Activated naive CD8-positive, alpha-beta T cell (primary cell): Measurements from ENCODE around the gene ASCC1.
"Not testable (repeated sequence)": the region's sequence is repeated elsewhere in the genome, so short reads cannot be mapped to it uniquely, and the experiment has no call there.

Experiments
- H3K27ac Mint-ChIP-seq: one replicate; pipeline ENCODE4 v1.8.0; 2021; ENCODE audit warnings: mixed read lengths
- H3K27me3 Mint-ChIP-seq: one replicate; pipeline ENCODE4 v1.8.0; 2021; ENCODE audit warnings: mixed read lengths
- H3K36me3 Mint-ChIP-seq: one replicate; pipeline ENCODE4 v1.8.0; 2021; ENCODE audit warnings: mixed read lengths
- H3K4me1 Mint-ChIP-seq: one replicate; pipeline ENCODE4 v1.8.0; 2021; ENCODE audit warnings: low read depth, mixed read lengths
- H3K4me3 Mint-ChIP-seq: one replicate; pipeline ENCODE4 v1.8.0; 2021; ENCODE audit warnings: mild to moderate bottlenecking, mixed read lengths
- H3K9me3 Mint-ChIP-seq: one replicate; pipeline ENCODE4 v1.8.0; 2021; ENCODE audit warnings: low read depth, mixed read lengths

The ASCC1 gene

GRCh38 chr10:72254813-72255568 is 38.9 kb upstream of the ASCC1 start:
- H3K36me3 Mint-ChIP-seq, result no peaks in the 10 kb centered on the region
- peak overlapping the region; percentile 61 for H3K4me3 Mint-ChIP-seq
- no peaks in the 10 kb centered on the region for H3K9me3 Mint-ChIP-seq
- peaks cover 75% of the 10 kb centered on the region for H3K4me1 Mint-ChIP-seq
- peak overlapping the region; percentile 90 for H3K27ac Mint-ChIP-seq
- H3K27me3 Mint-ChIP-seq, result no peaks in the 10 kb centered on the region

DNA sequence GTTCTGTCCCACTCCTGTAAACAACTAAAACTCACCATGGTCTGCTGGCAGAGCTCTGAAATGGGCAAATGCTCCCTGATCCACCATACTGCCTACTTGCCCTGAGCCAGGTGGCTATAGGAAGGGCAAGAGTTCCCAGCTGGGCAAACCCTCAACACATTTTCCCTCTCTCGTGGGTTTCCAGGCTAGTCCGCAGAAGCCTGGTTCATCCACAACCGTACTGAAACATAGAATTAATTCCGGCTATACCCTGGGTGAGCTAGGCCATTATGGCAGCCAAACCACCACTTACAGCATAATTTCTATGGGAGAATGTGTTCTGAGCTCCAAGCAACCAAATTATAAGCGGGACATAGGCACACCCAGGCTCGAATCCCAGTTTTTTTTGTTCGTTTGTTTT is 37.5 kb upstream of the ASCC1 start:
- peaks cover 71% of the 10 kb centered on the region for H3K4me1 Mint-ChIP-seq
- H3K27me3 Mint-ChIP-seq, result no peaks in the 10 kb centered on the region
- no peaks in the 10 kb centered on the region for H3K36me3 Mint-ChIP-seq
- peak overlapping the region; percentile 51 for H3K27ac Mint-ChIP-seq
- H3K9me3 Mint-ChIP-seq, result no peaks in the 10 kb centered on the region
- no peak overlapping the region for H3K4me3 Mint-ChIP-seq

- no peaks in the 10 kb centered on the region for H3K36me3 Mint-ChIP-seq
- no peaks in the 10 kb centered on the region for H3K27me3 Mint-ChIP-seq
- no peak overlapping the region for H3K4me3 Mint-ChIP-seq
- H3K4me1 Mint-ChIP-seq, result peaks cover 73% of the 10 kb centered on the region
- H3K9me3 Mint-ChIP-seq, result no peaks in the 10 kb centered on the region
- H3K27ac Mint-ChIP-seq, result peak overlapping the region; percentile 51
Observed at GRCh38 chr10:72252972-72253371, 36.9 kb upstream of the ASCC1 start.

- H3K9me3 Mint-ChIP-seq, result no peaks in the 10 kb centered on the region
- H3K4me1 Mint-ChIP-seq, result peaks cover 74% of the 10 kb centered on the region
- H3K4me3 Mint-ChIP-seq, result peak overlapping the region; percentile 27
- no peaks in the 10 kb centered on the region for H3K36me3 Mint-ChIP-seq
- H3K27ac Mint-ChIP-seq, result peak overlapping the region; percentile 61
- no peaks in the 10 kb centered on the region for H3K27me3 Mint-ChIP-seq
Observed at GRCh38 chr10:72251635-72252034, 35.6 kb upstream of the ASCC1 start.

DNA sequence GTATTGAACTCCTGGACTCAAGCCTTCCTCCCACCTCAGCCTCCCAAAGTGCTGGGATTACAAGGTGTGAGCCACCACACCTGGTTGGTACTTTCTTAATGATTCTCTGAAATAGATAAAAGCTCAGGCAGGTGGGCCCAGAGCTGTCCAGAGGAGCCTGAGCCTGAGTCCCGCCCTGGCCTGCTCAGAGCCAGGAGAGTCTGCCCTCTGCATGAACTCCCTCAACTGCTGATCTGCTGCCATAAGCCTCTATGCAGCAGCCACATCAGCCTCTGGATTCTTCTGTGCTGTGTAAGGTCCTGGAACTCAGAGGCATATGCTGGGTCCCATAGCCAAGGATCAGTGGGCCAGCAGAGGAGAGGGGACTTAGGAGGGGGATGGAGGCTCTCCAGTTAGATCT is 34.6 kb upstream of the ASCC1 start:
- no peak overlapping the region for H3K4me3 Mint-ChIP-seq
- no peaks in the 10 kb centered on the region for H3K36me3 Mint-ChIP-seq
- H3K9me3 Mint-ChIP-seq, result no peaks in the 10 kb centered on the region
- no peaks in the 10 kb centered on the region for H3K27me3 Mint-ChIP-seq
- peak overlapping the region; percentile 75 for H3K27ac Mint-ChIP-seq
- H3K4me1 Mint-ChIP-seq, result peaks cover 76% of the 10 kb centered on the region

DNA sequence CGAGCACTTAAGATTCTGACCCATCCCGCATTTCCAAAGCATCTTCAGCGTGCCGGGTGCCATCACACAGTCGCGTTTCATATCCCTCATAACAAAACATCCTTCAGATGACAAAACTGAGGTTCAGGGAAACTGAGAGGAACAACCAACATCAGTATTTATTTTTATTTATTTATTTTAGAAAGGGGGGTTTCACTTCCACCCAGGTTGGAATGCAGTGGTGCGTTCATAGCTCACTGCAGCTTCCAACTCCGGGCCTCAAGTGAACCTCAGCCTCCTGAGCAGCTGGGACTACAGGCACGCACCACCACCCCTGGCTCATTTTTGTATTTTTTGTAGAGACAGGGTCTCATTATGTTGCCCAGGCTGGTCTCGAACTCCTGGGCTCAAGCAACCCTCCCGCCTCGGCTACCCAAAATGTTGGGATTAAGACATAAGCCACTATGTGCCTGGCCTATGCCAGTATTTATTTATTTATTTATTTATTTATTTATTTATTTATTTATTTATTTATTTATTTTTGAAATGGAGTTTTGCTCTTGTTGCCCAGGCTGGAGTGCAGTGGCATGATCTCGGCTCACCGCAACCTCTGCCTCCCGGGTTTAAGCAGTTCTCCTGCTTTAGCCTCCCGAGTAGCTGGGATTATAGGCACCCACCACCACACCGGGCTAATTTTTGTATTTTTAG is 33.2 kb upstream of the ASCC1 start:
- Mint-ChIP-seq H3K4me3 (peak overlapping the region; percentile 81), H3K27ac (peak overlapping the region; percentile 94), H3K4me1 (peaks cover 76% of the 10 kb centered on the region)
- H3K36me3 Mint-ChIP-seq, H3K27me3 Mint-ChIP-seq, H3K9me3 Mint-ChIP-seq: not testable (repeated sequence)

DNA sequence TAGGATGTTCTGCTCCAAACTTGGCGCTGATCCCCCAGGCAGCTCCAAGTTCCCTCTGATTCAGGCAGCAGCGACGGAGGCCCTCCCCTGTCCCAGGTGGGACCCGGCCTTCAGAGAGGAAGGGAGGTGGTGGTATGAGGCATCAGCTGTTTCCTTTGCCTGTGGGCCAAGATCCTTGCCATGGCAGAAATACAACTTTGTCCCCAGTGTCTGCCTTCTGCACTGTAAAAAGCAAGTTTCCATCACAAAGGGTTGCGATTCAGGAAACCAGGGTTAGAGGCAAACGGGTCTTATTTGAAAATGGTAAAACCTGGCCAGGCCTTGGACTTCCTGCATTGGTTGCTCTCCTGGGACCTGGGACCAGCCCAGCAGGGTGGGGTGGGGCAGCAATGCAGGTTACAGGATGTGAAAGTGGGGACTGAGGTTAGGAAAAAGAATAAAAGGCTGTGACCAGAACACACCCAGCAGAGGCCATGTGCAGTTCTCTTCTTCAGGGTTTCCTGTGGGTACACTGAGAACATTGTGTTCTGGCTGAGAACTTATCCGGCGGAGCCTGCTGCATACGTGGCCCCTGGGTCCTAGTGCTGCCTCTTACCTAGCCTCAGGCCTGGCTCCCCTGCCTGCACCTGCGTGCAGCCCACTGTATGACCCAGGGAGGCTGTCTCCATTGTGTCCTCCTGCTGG is 32.5 kb upstream of the ASCC1 start:
- H3K27me3 Mint-ChIP-seq, result no peaks in the 10 kb centered on the region
- no peaks in the 10 kb centered on the region for H3K36me3 Mint-ChIP-seq
- H3K27ac Mint-ChIP-seq, result peak overlapping the region; percentile 94
- H3K9me3 Mint-ChIP-seq, result no peaks in the 10 kb centered on the region
- H3K4me3 Mint-ChIP-seq, result peak overlapping the region; percentile 81
- peaks cover 81% of the 10 kb centered on the region for H3K4me1 Mint-ChIP-seq

DNA sequence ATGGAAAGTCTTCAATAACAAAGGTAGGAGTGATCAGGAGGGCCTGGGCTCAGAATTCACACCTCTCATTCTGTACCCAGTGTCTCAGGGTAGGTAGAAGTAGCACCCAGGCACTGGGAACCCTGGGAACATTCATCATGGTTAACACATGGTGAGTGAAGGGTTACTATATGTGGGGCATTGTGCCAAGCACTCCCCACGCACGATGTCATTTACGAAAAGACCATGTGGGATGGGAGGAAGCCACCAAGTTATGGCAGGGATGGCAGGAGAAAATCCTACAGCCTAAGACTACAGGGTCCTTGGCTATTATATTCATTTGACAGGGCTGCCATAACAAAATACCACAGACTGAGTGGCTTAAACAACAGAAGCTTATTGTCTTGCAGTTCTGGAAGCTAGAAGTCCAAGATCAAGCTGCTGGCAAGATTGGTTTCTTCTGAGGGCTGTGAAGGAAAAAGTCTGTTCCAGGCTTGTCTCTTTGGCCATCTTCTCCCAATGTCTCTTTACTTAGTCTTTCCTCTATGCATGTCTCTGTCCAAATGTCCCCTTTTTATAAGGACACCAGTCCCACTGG is 30.0 kb upstream of the ASCC1 start:
- no peak overlapping the region for H3K4me3 Mint-ChIP-seq

GRCh38 chr10:72244573-72245038 is 28.5 kb upstream of the ASCC1 start:
- no peaks in the 10 kb centered on the region for H3K9me3 Mint-ChIP-seq
- peak overlapping the region; percentile 90 for H3K27ac Mint-ChIP-seq
- H3K4me3 Mint-ChIP-seq, result peak overlapping the region; percentile 47
- no peaks in the 10 kb centered on the region for H3K36me3 Mint-ChIP-seq
- H3K4me1 Mint-ChIP-seq, result peaks cover 79% of the 10 kb centered on the region
- H3K27me3 Mint-ChIP-seq, result no peaks in the 10 kb centered on the region

More for the DNA sequence above, 30.0 kb upstream of the ASCC1 start:
- H3K9me3 Mint-ChIP-seq, result no peaks in the 10 kb centered on the region
- H3K27me3 Mint-ChIP-seq, result no peaks in the 10 kb centered on the region
- peaks cover 83% of the 10 kb centered on the region for H3K4me1 Mint-ChIP-seq
- no peaks in the 10 kb centered on the region for H3K36me3 Mint-ChIP-seq
- H3K27ac Mint-ChIP-seq, result peak overlapping the region; percentile 84

- no peaks in the 10 kb centered on the region for H3K27me3 Mint-ChIP-seq
- H3K9me3 Mint-ChIP-seq, result no peaks in the 10 kb centered on the region
- H3K36me3 Mint-ChIP-seq, result no peaks in the 10 kb centered on the region
- peaks cover 80% of the 10 kb centered on the region for H3K4me1 Mint-ChIP-seq
- H3K27ac Mint-ChIP-seq, result peak overlapping the region; percentile 90
- peak overlapping the region; percentile 47 for H3K4me3 Mint-ChIP-seq
Observed at GRCh38 chr10:72243822-72244437, 27.9 kb upstream of the ASCC1 start.

DNA sequence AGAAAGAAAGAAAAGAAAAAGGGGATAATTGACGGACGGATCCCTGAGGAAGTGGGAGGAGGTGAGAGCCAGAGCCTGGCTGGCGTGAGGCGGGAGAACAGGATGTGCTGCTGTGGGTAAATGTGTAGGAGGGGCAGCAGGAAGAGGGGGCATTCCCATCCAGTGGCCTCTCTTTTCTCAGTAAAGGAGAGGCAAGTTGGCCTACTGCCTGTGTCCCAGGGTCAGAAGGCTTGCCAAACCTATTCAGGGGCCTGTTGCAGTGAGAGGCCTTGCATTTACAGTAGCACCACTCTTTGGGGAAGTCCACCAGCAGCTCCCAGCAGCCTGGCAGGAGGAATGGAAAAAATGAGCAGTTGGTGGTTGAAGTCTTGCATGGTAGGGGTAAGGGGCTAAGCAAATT is 26.6 kb upstream of the ASCC1 start:
- H3K4me3 Mint-ChIP-seq, result peak overlapping the region; percentile 52
- H3K27me3 Mint-ChIP-seq, result no peaks in the 10 kb centered on the region
- peaks cover 69% of the 10 kb centered on the region for H3K4me1 Mint-ChIP-seq
- no peaks in the 10 kb centered on the region for H3K9me3 Mint-ChIP-seq
- H3K36me3 Mint-ChIP-seq, result no peaks in the 10 kb centered on the region
- H3K27ac Mint-ChIP-seq, result peak overlapping the region; percentile 74

DNA sequence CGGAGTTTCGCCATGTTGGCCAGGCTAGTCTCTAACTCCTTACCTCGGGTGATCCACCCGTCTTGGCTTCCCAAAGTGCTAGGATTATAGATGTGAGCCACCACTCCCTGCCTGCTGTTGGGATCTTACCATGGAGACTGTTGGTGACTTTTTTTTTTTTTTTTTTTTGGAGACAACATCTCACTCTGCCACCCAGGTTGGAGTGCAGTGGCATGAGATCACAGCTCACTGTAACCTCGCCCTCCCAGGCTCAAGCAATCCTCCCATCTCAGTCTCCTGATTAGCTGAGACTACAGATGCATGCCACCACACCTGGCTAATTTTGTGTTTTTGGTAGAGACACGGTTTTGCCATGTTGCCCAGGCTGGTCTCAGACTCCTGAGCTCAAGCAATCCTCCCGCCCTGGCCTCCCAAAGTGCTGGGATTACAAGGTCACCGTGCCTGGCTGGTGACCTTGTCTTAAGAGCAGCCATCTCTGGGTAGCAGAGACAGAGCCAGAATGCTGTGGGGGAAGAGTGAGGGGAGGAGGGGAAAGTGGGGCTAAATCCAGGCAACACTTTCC is 25.7 kb upstream of the ASCC1 start:
- peak overlapping the region; percentile 30 for H3K4me3 Mint-ChIP-seq
- peaks cover 63% of the 10 kb centered on the region for H3K4me1 Mint-ChIP-seq
- peaks cover 2% of the 10 kb centered on the region for H3K36me3 Mint-ChIP-seq
- no peaks in the 10 kb centered on the region for H3K27me3 Mint-ChIP-seq
- no peaks in the 10 kb centered on the region for H3K9me3 Mint-ChIP-seq
- H3K27ac Mint-ChIP-seq, result peak overlapping the region; percentile 62

DNA sequence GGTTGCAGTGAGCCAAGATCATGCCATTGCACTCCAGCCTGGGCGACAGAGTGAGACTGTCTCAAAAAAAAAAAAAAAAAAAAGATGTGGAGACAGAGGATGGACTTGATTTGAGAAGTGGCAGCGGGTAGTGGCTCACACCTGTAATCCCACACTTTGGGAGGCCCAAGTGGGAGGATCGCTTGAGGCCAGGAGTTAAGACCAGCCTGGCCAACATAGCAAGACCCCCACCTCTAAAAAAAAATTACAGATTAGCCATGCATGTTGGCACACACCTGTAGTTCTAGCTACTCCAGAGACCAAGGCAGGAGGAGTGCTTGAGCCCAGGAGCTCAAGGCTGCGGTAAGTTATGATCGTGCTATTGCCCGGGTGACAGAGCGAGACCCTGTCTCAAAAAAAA is 24.3 kb upstream of the ASCC1 start:
- peaks cover 51% of the 10 kb centered on the region for H3K4me1 Mint-ChIP-seq

DNA sequence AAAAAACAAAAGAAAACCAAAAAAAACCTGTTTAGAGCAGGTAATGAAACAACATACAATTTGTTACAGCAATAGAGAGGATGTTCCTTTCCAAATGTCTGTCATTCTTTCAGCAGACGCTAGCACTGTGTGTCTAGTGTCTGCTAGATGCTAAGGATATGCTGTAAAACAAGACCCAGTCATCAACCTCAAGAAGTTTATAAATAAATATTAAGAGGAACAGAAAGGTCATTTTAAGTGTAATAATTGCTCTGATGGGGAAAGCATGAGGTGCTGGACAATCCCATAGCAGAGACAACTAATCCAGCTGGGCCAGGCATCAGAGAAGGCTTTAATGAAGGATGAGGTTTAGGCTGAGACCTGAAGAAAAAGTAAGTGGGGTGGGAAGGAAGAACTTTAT is 23.3 kb upstream of the ASCC1 start:
- Mint-ChIP-seq H3K9me3 (no peaks in the 10 kb centered on the region), H3K27ac (peak overlapping the region; percentile 62), H3K27me3 (no peaks in the 10 kb centered on the region), H3K4me3 (no peak overlapping the region), H3K36me3 (peaks cover 3% of the 10 kb centered on the region), H3K4me1 (peaks cover 42% of the 10 kb centered on the region)

More for the DNA sequence above, 24.3 kb upstream of the ASCC1 start:
- Mint-ChIP-seq H3K9me3 (no peaks in the 10 kb centered on the region), H3K27me3 (no peaks in the 10 kb centered on the region), H3K27ac (no peak overlapping the region), H3K36me3 (peaks cover 3% of the 10 kb centered on the region), H3K4me3 (no peak overlapping the region)
